ENCODE results near the gene TRIM5. TPM values are rescaled to one million over a fixed set of nuclear protein-coding genes. Genes with fewer than 3 reads are reported as not detected.

TRIM5 gene
- total and polyA plus RNA-seq, 9 of the 15 experiments (the other 6 are each of a cell fraction or from before 2014, with no cell fraction given), result 7.7 to 20.8 (median 15.0) TPM

DNA sequence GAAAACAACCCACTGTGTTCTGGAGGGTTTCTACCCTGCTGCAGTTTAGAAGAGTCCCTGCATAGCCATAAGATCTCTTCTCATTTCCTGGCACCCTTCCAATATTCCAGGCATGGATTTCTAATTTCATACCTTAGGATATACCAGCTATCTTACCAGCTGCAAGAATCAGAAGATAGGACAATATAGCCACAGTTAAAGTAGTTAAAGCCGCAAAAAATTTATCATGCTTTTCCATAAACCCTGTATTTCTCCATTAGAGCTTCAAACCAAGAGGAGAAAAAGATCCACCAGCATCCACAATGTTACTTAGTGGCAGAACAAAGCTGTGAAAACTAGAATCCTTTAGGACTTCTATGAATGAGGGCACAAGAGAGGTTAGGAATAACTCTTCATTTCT, 42.8 kb upstream of the TRIM5 start (continued):
- TF ChIP-seq, protein P1, sequence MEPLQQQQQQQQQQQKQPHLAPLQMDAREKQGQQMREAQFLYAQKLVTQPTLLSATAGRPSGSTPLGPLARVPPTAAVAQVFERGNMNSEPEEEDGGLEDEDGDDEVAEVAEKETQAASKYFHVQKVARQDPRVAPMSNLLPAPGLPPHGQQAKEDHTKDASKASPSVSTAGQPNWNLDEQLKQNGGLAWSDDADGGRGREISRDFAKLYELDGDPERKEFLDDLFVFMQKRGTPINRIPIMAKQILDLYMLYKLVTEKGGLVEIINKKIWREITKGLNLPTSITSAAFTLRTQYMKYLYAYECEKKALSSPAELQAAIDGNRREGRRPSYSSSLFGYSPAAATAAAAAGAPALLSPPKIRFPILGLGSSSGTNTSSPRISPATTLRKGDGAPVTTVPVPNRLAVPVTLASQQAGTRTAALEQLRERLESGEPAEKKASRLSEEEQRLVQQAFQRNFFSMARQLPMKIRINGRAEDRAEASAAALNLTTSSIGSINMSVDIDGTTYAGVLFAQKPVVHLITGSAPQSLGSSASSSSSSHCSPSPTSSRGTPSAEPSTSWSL (CRISPR knock-in tag; IDR thresholded peaks at IDR 0.05; ENCODE audit: borderline replicate concordance), result no peak

GRCh38 chr11:5726351-5726750, 41.5 kb upstream of the TRIM5 start:
- no peaks in the 10 kb centered on the region for H4K20me1 ChIP-seq (replicated peaks; ENCODE audit: control insufficient read depth, insufficient read depth, low read length)
- no peak overlapping the region for H3K9ac ChIP-seq (ENCODE audit: insufficient read depth in 1 of 2, low read depth in 2 of 2, low read length in 2 of 2)
- WGBS (ENCODE audit: insufficient coverage, low coverage, missing lambda C conversion rate), result 0% methylated on average over 1 of the region's 1 CpG
- POLR2A ChIA-PET, result interaction anchor here (0.6 kb wide), 1 partner anchor 341 kb away, joined by 3 read pairs; no protein-coding TSS in a partner anchor
- H3K4me3 ChIP-seq, result no peak overlapping the region
- TF ChIP-seq TAF15 (IDR thresholded peaks at IDR 0.05; ENCODE audit: low read depth, low read length), result no peak
- no peak for TF ChIP-seq POLR2B (IDR thresholded peaks at IDR 0.05; ENCODE audit: low read depth, partially characterized antibody)
- no peak for TF ChIP-seq NFYB (IDR thresholded peaks at IDR 0.05; ENCODE audit: extremely low read depth, insufficient read length)
- TF ChIP-seq GABPB2 (CRISPR knock-in tag; conservative IDR thresholded peaks at IDR 0.05), result no peak
- TF ChIP-seq, protein P2, sequence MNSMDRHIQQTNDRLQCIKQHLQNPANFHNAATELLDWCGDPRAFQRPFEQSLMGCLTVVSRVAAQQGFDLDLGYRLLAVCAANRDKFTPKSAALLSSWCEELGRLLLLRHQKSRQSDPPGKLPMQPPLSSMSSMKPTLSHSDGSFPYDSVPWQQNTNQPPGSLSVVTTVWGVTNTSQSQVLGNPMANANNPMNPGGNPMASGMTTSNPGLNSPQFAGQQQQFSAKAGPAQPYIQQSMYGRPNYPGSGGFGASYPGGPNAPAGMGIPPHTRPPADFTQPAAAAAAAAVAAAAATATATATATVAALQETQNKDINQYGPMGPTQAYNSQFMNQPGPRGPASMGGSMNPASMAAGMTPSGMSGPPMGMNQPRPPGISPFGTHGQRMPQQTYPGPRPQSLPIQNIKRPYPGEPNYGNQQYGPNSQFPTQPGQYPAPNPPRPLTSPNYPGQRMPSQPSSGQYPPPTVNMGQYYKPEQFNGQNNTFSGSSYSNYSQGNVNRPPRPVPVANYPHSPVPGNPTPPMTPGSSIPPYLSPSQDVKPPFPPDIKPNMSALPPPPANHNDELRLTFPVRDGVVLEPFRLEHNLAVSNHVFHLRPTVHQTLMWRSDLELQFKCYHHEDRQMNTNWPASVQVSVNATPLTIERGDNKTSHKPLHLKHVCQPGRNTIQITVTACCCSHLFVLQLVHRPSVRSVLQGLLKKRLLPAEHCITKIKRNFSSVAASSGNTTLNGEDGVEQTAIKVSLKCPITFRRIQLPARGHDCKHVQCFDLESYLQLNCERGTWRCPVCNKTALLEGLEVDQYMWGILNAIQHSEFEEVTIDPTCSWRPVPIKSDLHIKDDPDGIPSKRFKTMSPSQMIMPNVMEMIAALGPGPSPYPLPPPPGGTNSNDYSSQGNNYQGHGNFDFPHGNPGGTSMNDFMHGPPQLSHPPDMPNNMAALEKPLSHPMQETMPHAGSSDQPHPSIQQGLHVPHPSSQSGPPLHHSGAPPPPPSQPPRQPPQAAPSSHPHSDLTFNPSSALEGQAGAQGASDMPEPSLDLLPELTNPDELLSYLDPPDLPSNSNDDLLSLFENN (IDR thresholded peaks at IDR 0.05; ENCODE audit: low read depth in 2 of 2, low read length in 2 of 2), result no peak
- no peak for TF ChIP-seq TGIF2 (CRISPR knock-in tag; IDR thresholded peaks at IDR 0.05)
- no peak for TF ChIP-seq NCOA4 (IDR thresholded peaks at IDR 0.05; ENCODE audit: partially characterized antibody)
- no peak for TF ChIP-seq HEY1 (CRISPR knock-in tag; IDR thresholded peaks at IDR 0.05; ENCODE audit: borderline replicate concordance)
- TF ChIP-seq MYNN (IDR thresholded peaks at IDR 0.05), result no peak
- no peak for TF ChIP-seq MYNN (CRISPR knock-in tag; IDR thresholded peaks at IDR 0.05)
- no peak for TF ChIP-seq PCBP1 (IDR thresholded peaks at IDR 0.05; ENCODE audit: low read depth, low read length, poor library complexity, severe bottlenecking)
- H2AFZ ChIP-seq (ENCODE audit: low read depth, low read length), result no peak overlapping the region
- H3K9me1 ChIP-seq (ENCODE audit: control insufficient read depth, insufficient read depth, low read length), result no peaks in the 10 kb centered on the region
- H3K4me2 ChIP-seq (ENCODE audit: insufficient read depth, low read length), result no peak overlapping the region
- no peaks in the 10 kb centered on the region for H3K36me3 ChIP-seq (ENCODE audit: control insufficient read depth, insufficient read depth, low read length)
- no peaks in the 10 kb centered on the region for H3K9me3 ChIP-seq (replicated peaks; ENCODE audit: control insufficient read depth, insufficient read depth, low read depth, low read length)
- intact Hi-C loops (cut with micrococcal nuclease) (no loop called here), in situ Hi-C loops (cut with MboI) (no loop called here)
- DNase-seq (ENCODE audit: extremely low read depth in 1 of 4, low spot score in 3 of 4) (no peak), ATAC-seq (no peak), FAIRE-seq (no peak)
- CTCF ChIA-PET (ENCODE audit: low intra/inter-chr PET ratio), result no interaction called here
- no TSS peak for BruUV-seq (replicated peaks)
- peaks cover 5 to 8% of the 10 kb centered on the region in 2 experiments; a peak in 4 of 5 replicates for H3K27me3 ChIP-seq (ENCODE audit: control insufficient read depth in 2 of 2, insufficient read depth in 2 of 2, low read length in 2 of 2)
- no peaks in the 10 kb centered on the region for H3K4me1 ChIP-seq (replicated peaks in 1 of 2; ENCODE audit: control insufficient read depth in 2 of 2, insufficient read depth in 2 of 2, low read length in 2 of 2)
- no peak overlapping the region for H3K27ac ChIP-seq (ENCODE audit: extremely low read depth, low read depth, low read length)
- no peaks in the 10 kb centered on the region for H3K79me2 ChIP-seq (ENCODE audit: control insufficient read depth, insufficient read depth, low read length)

All from K562 (cell line).